H9 (cell line): ENCODE results near the gene CLPTM1L. TPM values are rescaled to one million over a fixed set of nuclear protein-coding genes. Genes with fewer than 3 reads are reported as not detected.
"Not testable (repeated sequence)": the region's sequence is repeated elsewhere in the genome, so short reads cannot be mapped to it uniquely, and the experiment has no call there.

Experiments
- DNase-seq: peaks from one replicate; pipeline ENCODE4 v3.0.0-alpha.2; 2017
- H2AFZ ChIP-seq: one replicate; pipeline ENCODE4 v1.6.1; 2013; ENCODE audit warnings: mild to moderate bottlenecking, low read length, control low read depth, moderate library complexity
- H2AK5ac ChIP-seq: 2 replicates; pipeline ENCODE4 v1.6.1; 2013; ENCODE audit warnings: low read length, control low read depth, mixed read lengths; ENCODE audit not compliant: insufficient read length
- H2BK120ac ChIP-seq: one replicate; pipeline ENCODE4 v1.6.1; 2013; ENCODE audit warnings: low read depth, mild to moderate bottlenecking, low read length, control low read depth, inconsistent platforms; ENCODE audit not compliant: poor library complexity, severe bottlenecking
- H2BK12ac ChIP-seq: 2 replicates; pipeline ENCODE4 v1.6.1; 2013; ENCODE audit warnings: low read length, control low read depth, mixed read lengths, low read depth; ENCODE audit not compliant: insufficient read length
- H2BK15ac ChIP-seq: 2 replicates; pipeline ENCODE4 v1.6.1; 2013; ENCODE audit warnings: low read depth, low read length, control low read depth
- H2BK20ac ChIP-seq: one replicate; pipeline ENCODE4 v1.6.1; 2013; ENCODE audit warnings: low read depth, mild to moderate bottlenecking, low read length, control low read depth, inconsistent platforms; ENCODE audit not compliant: poor library complexity, severe bottlenecking
- H2BK5ac ChIP-seq: 2 replicates; pipeline ENCODE4 v1.6.1; 2013; ENCODE audit warnings: low read length, control low read depth, mixed read lengths; ENCODE audit not compliant: insufficient read length
- H3K14ac ChIP-seq: 2 replicates; pipeline ENCODE4 v1.6.1; 2013; ENCODE audit warnings: low read length, control low read depth; ENCODE audit not compliant: insufficient read depth
- H3K18ac ChIP-seq: 2 replicates; pipeline ENCODE4 v1.6.1; 2013; ENCODE audit warnings: low read depth, mild to moderate bottlenecking, mixed read lengths, low read length, control low read depth; ENCODE audit not compliant: insufficient read length
- H3K23ac ChIP-seq: 2 replicates; pipeline ENCODE4 v1.6.1; 2013; ENCODE audit warnings: low read length, control low read depth, mixed read lengths, low read depth; ENCODE audit not compliant: insufficient read length
- H3K23me2 ChIP-seq: 2 replicates; pipeline ENCODE4 v1.6.1; 2013; ENCODE audit warnings: low read depth, mild to moderate bottlenecking, mixed read lengths, low read length, control low read depth; ENCODE audit not compliant: insufficient read length, poor library complexity, severe bottlenecking
- H3K27ac ChIP-seq: 2 replicates; pipeline ENCODE4 v1.5.1; 2013; ENCODE audit warnings: low read length, control low read depth, mixed read lengths, low read depth; ENCODE audit not compliant: insufficient read length
- H3K27me3 ChIP-seq: 2 replicates; pipeline ENCODE4 v1.6.1; 2013; ENCODE audit warnings: low read length, control low read depth, inconsistent platforms; ENCODE audit not compliant: insufficient read depth
- H3K4ac ChIP-seq: 2 replicates; pipeline ENCODE4 v1.6.1; 2013; ENCODE audit warnings: low read depth, mild to moderate bottlenecking, control low read depth, inconsistent platforms, low read length, moderate library complexity
- H3K4me1 ChIP-seq: 2 replicates; pipeline ENCODE4 v1.6.1; 2013; ENCODE audit warnings: low read length, control low read depth, inconsistent platforms; ENCODE audit not compliant: insufficient read depth
- H3K4me2 ChIP-seq: 2 replicates; pipeline ENCODE4 v1.6.1; 2013; ENCODE audit warnings: low read length, control low read depth, mixed read lengths; ENCODE audit not compliant: insufficient read length, insufficient read depth
- H3K56ac ChIP-seq: 2 replicates; pipeline ENCODE4 v1.6.1; 2013; ENCODE audit warnings: low read depth, mild to moderate bottlenecking, mixed read lengths, low read length, control low read depth; ENCODE audit not compliant: insufficient read length
- H3K79me1 ChIP-seq: 2 replicates; pipeline ENCODE4 v1.6.1; 2013; ENCODE audit warnings: low read depth, mild to moderate bottlenecking, moderate library complexity, low read length, control low read depth, inconsistent platforms; ENCODE audit not compliant: insufficient read depth, poor library complexity, severe bottlenecking
- H3K79me2 ChIP-seq: 2 replicates; pipeline ENCODE4 v1.6.1; 2013; ENCODE audit warnings: low read length, control low read depth, inconsistent platforms; ENCODE audit not compliant: insufficient read depth
- H3K9ac ChIP-seq: 2 replicates; pipeline ENCODE4 v1.6.1; 2013; ENCODE audit warnings: low read length, control low read depth, mixed read lengths; ENCODE audit not compliant: insufficient read length; ENCODE audit errors: extremely low read depth
- H3K9me3 ChIP-seq: one replicate; pipeline ENCODE4 v1.6.1; 2013; ENCODE audit warnings: low read depth, low read length, inconsistent platforms; ENCODE audit not compliant: control insufficient read depth
- H3T11ph ChIP-seq: one replicate; pipeline ENCODE4 v1.6.1; 2013; ENCODE audit warnings: mild to moderate bottlenecking, low read length, control low read depth, inconsistent platforms
- H4K20me1 ChIP-seq: one replicate; pipeline ENCODE4 v1.6.1; 2013; ENCODE audit not compliant: control insufficient read depth, insufficient read length, insufficient read depth
- H4K5ac ChIP-seq: 2 replicates; pipeline ENCODE4 v1.6.1; 2013; ENCODE audit warnings: low read depth, mild to moderate bottlenecking, mixed read lengths, low read length, control low read depth; ENCODE audit not compliant: insufficient read length
- H4K8ac ChIP-seq: replicated peaks from 2 replicates; pipeline ENCODE4 v1.6.1; 2013; ENCODE audit warnings: low read length, control low read depth, mixed read lengths, low read depth; ENCODE audit not compliant: insufficient read length
- H4K91ac ChIP-seq: 2 replicates; pipeline ENCODE4 v1.6.1; 2013; ENCODE audit warnings: low read depth, mild to moderate bottlenecking, moderate library complexity, mixed read lengths, low read length, control low read depth; ENCODE audit not compliant: insufficient read length
- H3K27ac Mint-ChIP-seq, 3 experiments: 2 replicates in 2 of 3; 3 replicates in 1 of 3; pipeline ENCODE4 v1.8.0; 2020 to 2021; ENCODE audit warnings: mixed read lengths in 3 of 3, mild to moderate bottlenecking in 1 of 3, moderate library complexity in 1 of 3
- H3K27me3 Mint-ChIP-seq: 2 replicates; pipeline ENCODE4 v1.8.0; 2021; ENCODE audit warnings: low read depth, mild to moderate bottlenecking, moderate library complexity, mixed read lengths
- H3K36me3 Mint-ChIP-seq, 3 experiments: 2 replicates in 2 of 3; 3 replicates in 1 of 3; pipeline ENCODE4 v1.8.0; 2020 to 2021; ENCODE audit warnings: low read depth in 3 of 3, mixed read lengths in 3 of 3; ENCODE audit not compliant: insufficient read depth in 1 of 3
- H3K4me1 Mint-ChIP-seq, 2 experiments: 2 replicates each; pipeline ENCODE4 v1.8.0; 2020; ENCODE audit warnings: mixed read lengths in 2 of 2
- H3K4me3 Mint-ChIP-seq, 2 experiments: 2 replicates in 1 of 2; 3 replicates in 1 of 2; pipeline ENCODE4 v1.8.0; 2020 to 2021; ENCODE audit warnings: mild to moderate bottlenecking in 2 of 2, mixed read lengths in 2 of 2, moderate library complexity in 1 of 2
- H3K9me3 Mint-ChIP-seq, 2 experiments: 2 replicates in 1 of 2; 3 replicates in 1 of 2; pipeline ENCODE4 v1.8.0; 2020; ENCODE audit warnings: mild to moderate bottlenecking in 2 of 2, mixed read lengths in 2 of 2, moderate library complexity in 1 of 2
- CTCF ChIP-seq: fragments of 200-600 bp; sonication (generic); conservative IDR thresholded peaks from 3 replicates; pipeline ENCODE4 v1.8.0; 2021; ENCODE audit warnings: antibody characterized with exemption, mild to moderate bottlenecking
- WGBS: extraction: QIAGEN DNeasy Blood & Tissue Kit; methylation state at CpG from one replicate; pipeline ENCODE4 v1.1.7; 2013; ENCODE audit warnings: missing lambda C conversion rate, low lambda C conversion rate, mixed read lengths; ENCODE audit not compliant: insufficient read length; ENCODE audit errors: extremely low coverage; 5-methylcytosine and 5-hydroxymethylcytosine counted together
- total RNA-seq: library from RNA; stranded (reverse); gene quantifications from 2 replicates; pipeline ENCODE4 v1.2.1, GENCODE V29; 2021

CLPTM1L gene
- total RNA-seq, 1 experiment from 2014 or later: 108 TPM

- WGBS: no CpG with 5 or more reads among the region's 9 CpGs
- no peak overlapping the region for H3K23ac ChIP-seq
- no peaks in the 10 kb centered on the region for H3K9me3 Mint-ChIP-seq
Measured at GRCh38 chr5:1343315-1343751, 1.6 kb downstream of the CLPTM1L start.

GRCh38 chr5:1342711-1343110 is 2.2 kb downstream of the CLPTM1L start:
- not testable (repeated sequence) for H3K14ac ChIP-seq, H2BK12ac ChIP-seq

More at GRCh38 chr5:1343315-1343751, 1.6 kb downstream of the CLPTM1L start:
- Histone ChIP-seq H4K20me1 (no peaks in the 10 kb centered on the region), H4K8ac (no peak overlapping the region), H3K9me3 (no peaks in the 10 kb centered on the region), H3K14ac (no peak overlapping the region), H2BK120ac (no peak overlapping the region), H2BK5ac (no peak overlapping the region), H3K23me2 (peaks cover 11% of the 10 kb centered on the region), H3K79me2 (peaks cover 7% of the 10 kb centered on the region; the same call in 1 of the 2 replicates), H3K27me3 (no peaks in the 10 kb centered on the region), H2AK5ac (no peak overlapping the region), H3K9ac (no peak overlapping the region), H2BK15ac (no peak overlapping the region), H3K27ac (no peak overlapping the region), H2BK20ac (no peak overlapping the region), H3K18ac (no peak overlapping the region), H3K4me1 (no peaks in the 10 kb centered on the region), H3T11ph (no peak overlapping the region), H3K79me1 (peaks cover 5% of the 10 kb centered on the region), H4K91ac (no peak overlapping the region), H3K4me2 (no peak overlapping the region), H3K4ac (no peak overlapping the region), H2AFZ (no peak overlapping the region), H2BK12ac (no peak overlapping the region), H4K5ac (no peak overlapping the region), H3K56ac (no peak overlapping the region)
- no peak for DNase-seq
- H3K27me3 Mint-ChIP-seq: no peaks in the 10 kb centered on the region; the same call in 1 of the 2 replicates
- peaks cover 23 to 46% (median 45%) of the 10 kb centered on the region in 3 experiments for H3K36me3 Mint-ChIP-seq
- peaks cover 13 to 17% of the 10 kb centered on the region in 2 experiments for H3K4me1 Mint-ChIP-seq
- peak overlapping the region; percentile 92; a peak in 4 of 5 replicates for H3K4me3 Mint-ChIP-seq
- no peak for TF ChIP-seq CTCF
- no peak overlapping the region for H3K27ac Mint-ChIP-seq

More at GRCh38 chr5:1342711-1343110, 2.2 kb downstream of the CLPTM1L start:
- H2BK5ac ChIP-seq, H3K79me2 ChIP-seq, H3K56ac ChIP-seq, H3K4me1 ChIP-seq, H3K27me3 ChIP-seq, H4K8ac ChIP-seq, H2AFZ ChIP-seq, DNase-seq, H3K4ac ChIP-seq, H2BK120ac ChIP-seq, H3K9me3 Mint-ChIP-seq, H4K20me1 ChIP-seq, H3K27ac Mint-ChIP-seq, H3K9me3 ChIP-seq, H4K91ac ChIP-seq, H3K27ac ChIP-seq, H4K5ac ChIP-seq, H3T11ph ChIP-seq, H3K79me1 ChIP-seq, H3K18ac ChIP-seq, H3K4me2 ChIP-seq, H3K27me3 Mint-ChIP-seq, H2BK20ac ChIP-seq, H3K23ac ChIP-seq, H3K9ac ChIP-seq, H2AK5ac ChIP-seq, H2BK15ac ChIP-seq: not testable (repeated sequence)
- peaks cover 11% of the 10 kb centered on the region for H3K23me2 ChIP-seq
- H3K4me1 Mint-ChIP-seq: peaks cover 13 to 17% of the 10 kb centered on the region in 2 experiments
- no CpG with 5 or more reads among the region's 14 CpGs for WGBS
- H3K4me3 Mint-ChIP-seq: peak overlapping the region; percentile 92; a peak in 1 of 5 replicates
- peaks cover 26 to 52% (median 51%) of the 10 kb centered on the region in 3 experiments for H3K36me3 Mint-ChIP-seq
